B cell (primary cell): ENCODE measurements around the gene LGI1. TPM values are rescaled to one million over a fixed set of nuclear protein-coding genes. Genes with fewer than 3 reads are reported as not detected.

Experiments
- ATAC-seq: fragments of 200-7000 bp; cut with Tn5 transposase; one replicate; pipeline ENCODE4 v1.10.0; 2021; ENCODE audit warnings: low read depth, mild to moderate bottlenecking, moderate number of reproducible peaks, moderate library complexity
- CTCF ChIA-PET: fragments of 350-600 bp; sonication (Branson Sonifier 250); formaldehyde crosslinking; loops from one replicate; lab custom pipeline; 2021; ENCODE audit warnings: antibody characterized with exemption, inconsistent platforms; lab: Charles Lee
- POLR2A ChIA-PET: fragments of 350-600 bp; sonication (Branson Sonifier 250); formaldehyde crosslinking; loops from one replicate; lab custom pipeline; 2021; ENCODE audit warnings: antibody characterized with exemption; lab: Charles Lee
- DNase-seq: peaks from one replicate; pipeline ENCODE4 v3.0.0; 2013
- H2AFZ ChIP-seq: 2 replicates; pipeline ENCODE4 v1.6.1; 2012; ENCODE audit warnings: mild to moderate bottlenecking, low read depth, low read length; ENCODE audit not compliant: insufficient read depth, poor library complexity, severe bottlenecking
- H3K27ac ChIP-seq, 2 donors: 1 replicate in 1 of 2; 2 replicates in 1 of 2; pipeline ENCODE4 v1.5.1; 2012 to 2013; ENCODE audit warnings: low read length in 2 of 2, mild to moderate bottlenecking in 2 of 2, moderate library complexity in 1 of 2
- H3K27me3 ChIP-seq, 4 experiments: fragments of 200-600 bp in 1 of 4; sonication (generic) in 1 of 4; replicated peaks in 1 of 4; 1 replicate in 2 of 4; 2 replicates in 2 of 4; pipeline versions ENCODE4 v1.6.1 to v1.7.0; 2013 to 2016; ENCODE audit warnings: low read length in 3 of 4, mild to moderate bottlenecking in 2 of 4, mixed read lengths in 1 of 4, moderate library complexity in 1 of 4; ENCODE audit not compliant: insufficient read depth in 4 of 4, control insufficient read depth in 3 of 4; ENCODE audit errors: control extremely low read depth in 1 of 4
- H3K36me3 ChIP-seq, 2 experiments: replicated peaks in 1 of 2; 1 replicate in 1 of 2; 2 replicates in 1 of 2; pipeline versions ENCODE4 v1.6.1 to v1.7.1; 2013; ENCODE audit warnings: low read length in 1 of 2; ENCODE audit not compliant: insufficient read depth in 2 of 2, control insufficient read depth in 1 of 2; ENCODE audit errors: control extremely low read depth in 1 of 2, extremely low read depth in 1 of 2
- H3K4me1 ChIP-seq, 2 donors: fragments of 200-600 bp in 1 of 2; sonication (generic) in 1 of 2; 1 replicate in 1 of 2; 2 replicates in 1 of 2; pipeline versions ENCODE4 v1.5.1 to v1.6.1; 2013 to 2017; ENCODE audit warnings: low read length in 2 of 2; ENCODE audit not compliant: control insufficient read depth in 2 of 2, insufficient read depth in 2 of 2
- H3K4me2 ChIP-seq: replicated peaks from 2 replicates; pipeline ENCODE3; 2012; ENCODE audit warnings: mild to moderate bottlenecking, low read depth, low read length; ENCODE audit not compliant: poor library complexity, severe bottlenecking
- H3K4me3 ChIP-seq, 5 experiments: fragments of 200-600 bp in 1 of 5; sonication (generic) in 1 of 5; 1 replicate in 3 of 5; 2 replicates in 2 of 5; pipeline versions ENCODE4 v1.5.1 to v1.7.0; 2011 to 2016; ENCODE audit warnings: low read length in 4 of 5, mild to moderate bottlenecking in 4 of 5, low read depth in 2 of 5, control low read depth in 1 of 5, moderate library complexity in 1 of 5; ENCODE audit not compliant: insufficient read depth in 1 of 5; ENCODE audit errors: control extremely low read depth in 1 of 5, extremely low read depth in 1 of 5
- H3K79me2 ChIP-seq: fragments of 200-600 bp; sonication (generic); one replicate; pipeline ENCODE4 v1.6.0; 2016; ENCODE audit warnings: low read length; ENCODE audit not compliant: control insufficient read depth, insufficient read depth
- H3K9ac ChIP-seq: fragments of 200-600 bp; sonication (generic); 2 replicates; pipeline ENCODE4 v1.6.1; 2017; ENCODE audit warnings: mild to moderate bottlenecking, low read length, moderate library complexity
- H3K9me3 ChIP-seq, 3 donors: one replicate each; pipeline versions ENCODE4 v1.6.1 to v1.7.1; 2013; ENCODE audit warnings: low read length in 2 of 3; ENCODE audit not compliant: control insufficient read depth in 2 of 3, insufficient read depth in 1 of 3; ENCODE audit errors: control extremely low read depth in 1 of 3
- H4K20me1 ChIP-seq: 2 replicates; pipeline ENCODE4 v1.6.0; 2012; ENCODE audit warnings: mild to moderate bottlenecking, low read length; ENCODE audit not compliant: insufficient read depth, control insufficient read depth, poor library complexity, severe bottlenecking
- H3K27ac Mint-ChIP-seq: one replicate; pipeline ENCODE4 v1.8.0; 2021; ENCODE audit warnings: mixed read lengths
- H3K27me3 Mint-ChIP-seq: one replicate; pipeline ENCODE4 v1.8.0; 2021; ENCODE audit warnings: mixed read lengths
- H3K4me1 Mint-ChIP-seq: one replicate; pipeline ENCODE4 v1.8.0; 2021; ENCODE audit warnings: mixed read lengths
- H3K4me3 Mint-ChIP-seq: one replicate; pipeline ENCODE4 v1.8.0; 2021; ENCODE audit warnings: mixed read lengths
- H3K9me3 Mint-ChIP-seq: one replicate; pipeline ENCODE4 v1.8.0; 2022; ENCODE audit warnings: mixed read lengths; ENCODE audit not compliant: insufficient read depth
- EZH2 ChIP-seq: IDR thresholded peaks from 2 replicates; pipeline ENCODE4 v1.6.1; 2012; ENCODE audit warnings: borderline replicate concordance, low read depth, mild to moderate bottlenecking, moderate library complexity, low read length; ENCODE audit not compliant: insufficient read depth, poor library complexity, severe bottlenecking
- WGBS: methylation state at CpG from one replicate; pipeline ENCODE4 v1.1.5; 2013; ENCODE audit warnings: missing lambda C conversion rate; ENCODE audit not compliant: insufficient coverage; 5-methylcytosine and 5-hydroxymethylcytosine counted together
- intact Hi-C: fragments of 100-400 bp; cut with micrococcal nuclease; formaldehyde crosslinking; loops from one replicate; pipeline ENCODE4 v1.10.0; 2022
- polyA plus RNA-seq: library from polyadenylated mRNA; depleted of rRNA; stranded (reverse); fragments of >200 nt; gene quantifications from 2 replicates; pipeline ENCODE4 v1.2.3, GENCODE V29; 2012
- total RNA-seq, 2 donors: library from RNA; stranded (reverse); fragments of 120-200 nt in 1 of 2; gene quantifications; 1 replicate in 1 of 2; 2 replicates in 1 of 2; pipeline versions ENCODE4 v1.2.3 to v1.2.4, GENCODE V29; 2013 to 2022
- TF ChIP-seq, protein P1 (sequence below): fragments of 200-600 bp; IDR thresholded peaks from one replicate; pipeline ENCODE4 v1.8.0; 2022; ENCODE audit warnings: antibody characterized with exemption, mild to moderate bottlenecking

Gene LGI1
- total and polyA plus RNA-seq, 2 donors (not counting 1 experiment from before 2014, with no cell fraction given) = not detected

DNA sequence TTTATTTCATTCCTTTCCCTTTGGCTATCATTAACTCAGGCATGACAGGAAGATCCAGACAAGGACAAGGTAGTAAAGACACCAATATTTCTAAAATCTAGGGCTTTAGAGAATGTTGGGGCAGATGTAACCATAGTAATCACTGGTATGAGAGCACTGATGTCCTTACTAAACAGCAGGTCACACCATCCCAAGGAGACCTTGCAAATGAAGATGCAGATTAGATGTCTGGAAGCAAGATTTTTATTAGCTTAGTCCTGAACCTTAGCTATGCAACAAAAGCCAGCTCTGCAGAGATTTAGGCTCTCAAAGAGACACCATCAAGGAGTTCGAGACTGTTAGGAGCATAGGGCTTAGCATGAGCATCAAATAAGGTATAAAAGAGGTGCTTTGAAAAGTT is 31.7 kb upstream of the LGI1 start:
- DNase-seq = no peak
- TF ChIP-seq, protein P1, sequence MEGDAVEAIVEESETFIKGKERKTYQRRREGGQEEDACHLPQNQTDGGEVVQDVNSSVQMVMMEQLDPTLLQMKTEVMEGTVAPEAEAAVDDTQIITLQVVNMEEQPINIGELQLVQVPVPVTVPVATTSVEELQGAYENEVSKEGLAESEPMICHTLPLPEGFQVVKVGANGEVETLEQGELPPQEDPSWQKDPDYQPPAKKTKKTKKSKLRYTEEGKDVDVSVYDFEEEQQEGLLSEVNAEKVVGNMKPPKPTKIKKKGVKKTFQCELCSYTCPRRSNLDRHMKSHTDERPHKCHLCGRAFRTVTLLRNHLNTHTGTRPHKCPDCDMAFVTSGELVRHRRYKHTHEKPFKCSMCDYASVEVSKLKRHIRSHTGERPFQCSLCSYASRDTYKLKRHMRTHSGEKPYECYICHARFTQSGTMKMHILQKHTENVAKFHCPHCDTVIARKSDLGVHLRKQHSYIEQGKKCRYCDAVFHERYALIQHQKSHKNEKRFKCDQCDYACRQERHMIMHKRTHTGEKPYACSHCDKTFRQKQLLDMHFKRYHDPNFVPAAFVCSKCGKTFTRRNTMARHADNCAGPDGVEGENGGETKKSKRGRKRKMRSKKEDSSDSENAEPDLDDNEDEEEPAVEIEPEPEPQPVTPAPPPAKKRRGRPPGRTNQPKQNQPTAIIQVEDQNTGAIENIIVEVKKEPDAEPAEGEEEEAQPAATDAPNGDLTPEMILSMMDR = no peak
- no peak for TF ChIP-seq EZH2
- Mint-ChIP-seq H3K27me3 (peaks cover 55% of the 10 kb centered on the region), H3K27ac (no peak overlapping the region), H3K4me3 (no peak overlapping the region), H3K4me1 (no peaks in the 10 kb centered on the region), H3K9me3 (no peaks in the 10 kb centered on the region)
- intact Hi-C loops = no loop called here
- CTCF ChIA-PET = no interaction called here
- H3K79me2 ChIP-seq = no peaks in the 10 kb centered on the region
- ATAC-seq = no peak
- no peak overlapping the region for H3K4me3 ChIP-seq
- H3K9me3 ChIP-seq = peaks cover 0 to 2% (median 0%) of the 10 kb centered on the region in 3 donors
- no peak overlapping the region for H2AFZ ChIP-seq
- no peak overlapping the region for H3K4me2 ChIP-seq
- no CpG with 5 or more reads among the region's 1 CpG for WGBS
- H3K36me3 ChIP-seq = no peaks in the 10 kb centered on the region
- no peaks in the 10 kb centered on the region for H4K20me1 ChIP-seq
- no peaks in the 10 kb centered on the region for H3K4me1 ChIP-seq
- peaks cover 0 to 17% (median 7%) of the 10 kb centered on the region in 4 experiments for H3K27me3 ChIP-seq
- H3K27ac ChIP-seq = no peak overlapping the region
- POLR2A ChIA-PET = no interaction called here
- H3K9ac ChIP-seq = no peak overlapping the region

DNA sequence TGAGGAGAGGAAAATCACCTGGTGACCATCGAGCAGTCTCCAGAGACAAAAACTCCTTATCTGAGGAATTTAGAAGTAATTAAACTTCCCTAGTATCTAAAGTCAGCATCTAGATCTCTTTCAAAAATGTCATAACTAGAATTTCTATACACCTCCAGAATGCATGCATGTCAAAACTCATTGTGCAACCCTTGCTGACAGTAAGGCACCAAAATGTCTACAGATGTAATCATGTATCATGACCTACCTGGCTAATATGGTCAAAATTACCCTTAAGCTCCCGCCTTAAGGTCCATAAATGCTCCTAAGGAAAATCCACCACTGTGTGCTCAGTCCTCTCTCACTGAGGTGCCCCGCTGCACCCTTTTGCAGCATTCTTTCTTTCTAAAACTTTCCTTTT is 16.4 kb upstream of the LGI1 start:
- peaks cover 14% of the 10 kb centered on the region for H3K27me3 Mint-ChIP-seq
- ChIA-PET CTCF (no interaction called here), POLR2A (no interaction called here)
- peaks cover 3% of the 10 kb centered on the region for H3K9me3 Mint-ChIP-seq
- Histone ChIP-seq H3K9ac (no peak overlapping the region), H3K36me3 (no peaks in the 10 kb centered on the region), H4K20me1 (no peaks in the 10 kb centered on the region), H3K9me3 (peaks cover 0 to 1% (median 0%) of the 10 kb centered on the region in 3 donors), H3K4me2 (no peak overlapping the region), H3K4me3 (no peak overlapping the region), H3K4me1 (peaks cover 8 to 11% of the 10 kb centered on the region in 2 donors), H3K27ac (no peak overlapping the region), H3K79me2 (no peaks in the 10 kb centered on the region), H2AFZ (no peak overlapping the region), H3K27me3 (no peaks in the 10 kb centered on the region)
- H3K4me3 Mint-ChIP-seq = no peak overlapping the region
- DNase-seq = no peak
- TF ChIP-seq EZH2 = no peak
- TF ChIP-seq, protein P1 = no peak
- 94% methylated on average over 2 of the region's 3 CpGs for WGBS
- H3K27ac Mint-ChIP-seq = no peak overlapping the region
- H3K4me1 Mint-ChIP-seq = peaks cover 13% of the 10 kb centered on the region
- no peak for ATAC-seq
- intact Hi-C loops = no loop called here
